CD8-positive, alpha-beta memory T cell (primary cell): Measurements from ENCODE around the gene IFT81. TPM values are rescaled to one million over a fixed set of nuclear protein-coding genes. Genes with fewer than 3 reads are reported as not detected.
A peak's percentile ranks its signal among the peaks of the same experiment; 100 is the strongest.
"Not testable (repeated sequence)": the region's sequence is repeated elsewhere in the genome, so short reads cannot be mapped to it uniquely, and the experiment has no call there.

Experiments used
- CTCF ChIA-PET: fragments of 350-600 bp; sonication (Branson Sonifier 250); formaldehyde crosslinking; loops from one replicate; lab custom pipeline; 2021; ENCODE audit warnings: antibody characterized with exemption; lab: Charles Lee
- POLR2A ChIA-PET: fragments of 350-600 bp; sonication (Branson Sonifier 250); formaldehyde crosslinking; loops from one replicate; lab custom pipeline; 2021; ENCODE audit warnings: antibody characterized with exemption; lab: Charles Lee
- DNase-seq, 5 donors: peaks; one replicate each; pipeline versions ENCODE4 v3.0.0 to v3.0.0-alpha.2; 2020 to 2022; ENCODE audit warnings: mixed read lengths in 1 of 5
- H3K27ac ChIP-seq: one replicate; pipeline ENCODE4 v1.7.0; 2013; ENCODE audit warnings: low read depth, mild to moderate bottlenecking, low read length, moderate library complexity
- H3K27me3 ChIP-seq: 2 replicates; pipeline ENCODE4 v1.7.0; 2013; ENCODE audit warnings: low read length, mild to moderate bottlenecking; ENCODE audit not compliant: insufficient read depth, poor library complexity, severe bottlenecking
- H3K36me3 ChIP-seq: 2 replicates; pipeline ENCODE4 v1.7.0; 2013; ENCODE audit warnings: mild to moderate bottlenecking, low read length, moderate library complexity; ENCODE audit not compliant: insufficient read depth
- H3K4me1 ChIP-seq: 2 replicates; pipeline ENCODE4 v1.7.0; 2013; ENCODE audit warnings: mild to moderate bottlenecking, low read length, moderate library complexity; ENCODE audit not compliant: insufficient read depth
- H3K4me3 ChIP-seq: 2 replicates; pipeline ENCODE4 v1.7.0; 2013; ENCODE audit warnings: mild to moderate bottlenecking, low read length
- H3K9me3 ChIP-seq: 2 replicates; pipeline ENCODE4 v1.7.0; 2013; ENCODE audit warnings: mild to moderate bottlenecking, low read length
- H3K27ac Mint-ChIP-seq, 8 donors: one replicate each; pipeline ENCODE4 v1.8.0; 2020 to 2021; ENCODE audit warnings: mixed read lengths in 8 of 8, mild to moderate bottlenecking in 6 of 8, inconsistent platforms in 3 of 8, moderate library complexity in 3 of 8
- H3K27me3 Mint-ChIP-seq, 2 donors: one replicate each; pipeline ENCODE4 v1.8.0; 2020 to 2021; ENCODE audit warnings: mixed read lengths in 2 of 2, mild to moderate bottlenecking in 1 of 2, moderate library complexity in 1 of 2
- H3K36me3 Mint-ChIP-seq, 3 donors: one replicate each; pipeline ENCODE4 v1.8.0; 2020 to 2021; ENCODE audit warnings: mixed read lengths in 3 of 3, inconsistent platforms in 1 of 3, mild to moderate bottlenecking in 1 of 3
- H3K4me1 Mint-ChIP-seq, 3 donors: one replicate each; pipeline ENCODE4 v1.8.0; 2020 to 2021; ENCODE audit warnings: mixed read lengths in 3 of 3, inconsistent platforms in 1 of 3, mild to moderate bottlenecking in 1 of 3
- H3K4me3 Mint-ChIP-seq, 7 donors: one replicate each; pipeline ENCODE4 v1.8.0; 2020 to 2021; ENCODE audit warnings: mixed read lengths in 7 of 7, mild to moderate bottlenecking in 6 of 7, moderate library complexity in 4 of 7, inconsistent platforms in 2 of 7
- H3K9me3 Mint-ChIP-seq, 5 donors: one replicate each; pipeline ENCODE4 v1.8.0; 2020 to 2022; ENCODE audit warnings: mixed read lengths in 5 of 5, mild to moderate bottlenecking in 3 of 5, moderate library complexity in 2 of 5, inconsistent platforms in 1 of 5
- polyA plus RNA-seq: library from polyadenylated mRNA; unstranded; fragments of 300-500 nt; fragmentation: Illumina TruSeq; gene quantifications from one replicate; pipeline ENCODE4 v1.2.3, GENCODE V29; 2021
- total RNA-seq, 2 experiments: library from RNA; stranded (reverse); gene quantifications; one replicate each; pipeline ENCODE4 v1.2.3, GENCODE V29; 2021

The IFT81 gene
- total and polyA plus RNA-seq, 3 experiments from 2014 or later: 0.35 to 4.5 (median 3.7) TPM

GRCh38 chr12:110255890-110256456, 131.8 kb downstream of the IFT81 start:
- H3K4me3 Mint-ChIP-seq, DNase-seq, H3K4me1 Mint-ChIP-seq, H3K4me1 ChIP-seq, H3K4me3 ChIP-seq, H3K27me3 ChIP-seq, H3K36me3 Mint-ChIP-seq, CTCF ChIA-PET, H3K36me3 ChIP-seq, H3K9me3 ChIP-seq, H3K9me3 Mint-ChIP-seq, H3K27ac ChIP-seq, H3K27me3 Mint-ChIP-seq: not testable (repeated sequence)
- peak overlapping the region in 1 of 8 donors; percentile 78 for H3K27ac Mint-ChIP-seq
- POLR2A ChIA-PET: interaction anchor here (0.7 kb wide), 1 partner anchor 119 kb away, joined by 5 read pairs; no protein-coding TSS in a partner anchor

GRCh38 chr12:110256780-110257431, 132.7 kb downstream of the IFT81 start:
- ChIA-PET POLR2A (interaction anchor here (0.7 kb wide), 1 partner anchor 118 kb away, joined by 5 read pairs; no protein-coding TSS in a partner anchor), CTCF (no interaction called here)

DNA sequence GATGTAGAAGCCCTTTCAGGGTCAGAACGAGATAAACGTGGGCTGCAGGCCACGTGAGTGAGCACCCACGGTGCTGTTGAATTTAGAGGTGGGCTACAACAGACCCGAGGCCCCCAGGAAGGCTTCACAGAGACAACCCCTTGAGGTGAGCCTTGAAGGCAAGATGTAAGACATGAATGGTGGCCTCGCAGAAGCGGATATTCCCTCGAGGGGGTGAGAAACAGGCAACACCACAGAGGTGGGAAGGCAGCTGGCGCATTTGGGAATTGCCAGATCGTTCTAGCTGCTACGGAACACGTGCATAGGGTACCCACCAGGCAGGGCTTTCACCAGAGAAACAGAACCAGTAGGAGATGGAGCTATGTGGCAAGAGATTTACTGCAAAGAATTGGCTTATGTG, 134.3 kb downstream of the IFT81 start:
- no peaks in the 10 kb centered on the region for H3K36me3 Mint-ChIP-seq
- H3K27me3 Mint-ChIP-seq: peaks cover 3 to 7% of the 10 kb centered on the region in 2 donors
- H3K27ac ChIP-seq: no peak overlapping the region
- no peak overlapping the region for H3K4me3 Mint-ChIP-seq
- H3K4me3 ChIP-seq: no peak overlapping the region
- no peaks in the 10 kb centered on the region for H3K27me3 ChIP-seq
- no peaks in the 10 kb centered on the region for H3K4me1 ChIP-seq
- POLR2A ChIA-PET: no interaction called here
- no peaks in the 10 kb centered on the region for H3K9me3 Mint-ChIP-seq
- no peaks in the 10 kb centered on the region for H3K4me1 Mint-ChIP-seq
- H3K27ac Mint-ChIP-seq: no peak overlapping the region
- H3K36me3 ChIP-seq: no peaks in the 10 kb centered on the region
- no peaks in the 10 kb centered on the region for H3K9me3 ChIP-seq
- no peak for DNase-seq
- CTCF ChIA-PET: no interaction called here

More at GRCh38 chr12:110256780-110257431, 132.7 kb downstream of the IFT81 start:
- no peaks in the 10 kb centered on the region for H3K36me3 Mint-ChIP-seq
- no peaks in the 10 kb centered on the region for H3K4me1 Mint-ChIP-seq
- H3K27ac ChIP-seq: no peak overlapping the region
- no peaks in the 10 kb centered on the region for H3K27me3 ChIP-seq
- H3K36me3 ChIP-seq: no peaks in the 10 kb centered on the region
- H3K4me3 Mint-ChIP-seq: no peak overlapping the region
- H3K4me1 ChIP-seq: no peaks in the 10 kb centered on the region
- no peaks in the 10 kb centered on the region for H3K9me3 Mint-ChIP-seq
- DNase-seq: no peak
- H3K27me3 Mint-ChIP-seq: peaks cover 3 to 7% of the 10 kb centered on the region in 2 donors
- H3K4me3 ChIP-seq: no peak overlapping the region
- H3K9me3 ChIP-seq: no peaks in the 10 kb centered on the region
- H3K27ac Mint-ChIP-seq: no peak overlapping the region

DNA sequence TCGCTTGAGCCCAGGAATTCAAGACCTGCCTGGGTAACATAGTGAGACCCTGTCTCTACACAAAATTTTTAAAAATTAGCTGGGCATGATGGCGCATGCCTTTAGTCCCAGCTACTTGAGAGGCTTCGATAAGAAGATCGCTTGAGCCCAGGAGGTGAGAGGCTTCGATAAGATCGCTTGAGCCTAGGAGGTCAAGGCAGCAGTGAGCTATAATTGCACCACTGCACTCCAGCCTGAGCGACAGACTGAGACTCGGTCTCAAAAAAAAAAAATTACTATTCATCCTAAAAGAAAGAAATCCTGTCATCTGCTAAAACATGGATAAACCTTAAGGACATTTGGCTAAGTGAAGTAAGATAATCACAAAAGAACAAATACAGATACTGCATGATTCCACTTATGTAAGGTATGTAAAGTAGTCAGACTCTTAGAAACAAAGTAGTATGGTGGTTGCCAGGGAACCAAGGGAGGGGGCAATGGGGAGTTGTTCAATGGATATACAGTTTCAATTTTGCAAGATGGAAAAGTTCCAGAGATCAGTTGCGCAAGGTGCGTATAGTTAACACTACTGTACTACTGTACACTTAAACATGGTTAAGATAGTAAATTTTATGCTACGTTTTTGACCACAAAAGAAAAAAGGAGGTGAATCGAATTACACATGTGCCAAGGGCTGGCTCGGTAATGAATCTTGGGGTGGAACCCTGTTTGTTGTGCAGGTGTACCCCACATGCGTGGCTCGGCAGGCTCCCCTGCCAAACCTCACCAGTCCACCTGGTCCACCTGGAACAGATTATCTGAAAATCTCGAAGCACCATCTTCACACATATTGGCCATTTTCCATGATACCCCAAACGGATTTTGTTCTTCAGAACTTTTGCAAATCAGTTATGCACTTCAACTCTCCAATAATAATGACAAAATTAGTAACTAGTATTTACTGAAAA, 138.6 kb downstream of the IFT81 start:
- Mint-ChIP-seq H3K27ac (peak overlapping the region in 1 of 8 donors; percentile 25), H3K4me1 (no peaks in the 10 kb centered on the region), H3K27me3 (peaks cover 0 to 3% of the 10 kb centered on the region in 2 donors), H3K9me3 (no peaks in the 10 kb centered on the region), H3K36me3 (no peaks in the 10 kb centered on the region), H3K4me3 (no peak overlapping the region)
- Histone ChIP-seq H3K4me1 (no peaks in the 10 kb centered on the region), H3K27me3 (no peaks in the 10 kb centered on the region), H3K4me3 (no peak overlapping the region), H3K36me3 (no peaks in the 10 kb centered on the region), H3K27ac (no peak overlapping the region), H3K9me3 (no peaks in the 10 kb centered on the region)
- ChIA-PET CTCF (no interaction called here), POLR2A (no interaction called here)
- DNase-seq: no peak

- ChIA-PET POLR2A (no interaction called here), CTCF (no interaction called here)
- Histone ChIP-seq H3K36me3 (no peaks in the 10 kb centered on the region), H3K27ac (peak overlapping the region; percentile 14), H3K4me1 (no peaks in the 10 kb centered on the region), H3K9me3 (no peaks in the 10 kb centered on the region), H3K27me3 (no peaks in the 10 kb centered on the region), H3K4me3 (no peak overlapping the region)
- H3K27me3 Mint-ChIP-seq: peaks cover 20 to 26% of the 10 kb centered on the region in 2 donors
- H3K9me3 Mint-ChIP-seq: no peaks in the 10 kb centered on the region
- H3K36me3 Mint-ChIP-seq: peaks cover 0 to 6% (median 0%) of the 10 kb centered on the region in 3 donors
- peak overlapping the region in 2 of 8 donors; percentile 17 to 58 for H3K27ac Mint-ChIP-seq
- no peak overlapping the region for H3K4me3 Mint-ChIP-seq
- DNase-seq: no peak
- H3K4me1 Mint-ChIP-seq: no peaks in the 10 kb centered on the region
These were observed 142.3 kb downstream of the IFT81 start for GRCh38 chr12:110266381-110266960.

GRCh38 chr12:110266980-110267620, 142.9 kb downstream of the IFT81 start:
- peaks cover 20 to 32% of the 10 kb centered on the region in 2 donors for H3K27me3 Mint-ChIP-seq
- H3K4me3 Mint-ChIP-seq: no peak overlapping the region
- peak overlapping the region in 2 of 8 donors; percentile 17 to 58 for H3K27ac Mint-ChIP-seq
- ChIA-PET CTCF (no interaction called here), POLR2A (no interaction called here)
- H3K36me3 Mint-ChIP-seq: peaks cover 0 to 6% (median 0%) of the 10 kb centered on the region in 3 donors
- H3K27me3 ChIP-seq: no peaks in the 10 kb centered on the region
- DNase-seq: no peak
- H3K4me1 ChIP-seq: no peaks in the 10 kb centered on the region
- no peak overlapping the region for H3K4me3 ChIP-seq
- H3K9me3 ChIP-seq: no peaks in the 10 kb centered on the region
- H3K36me3 ChIP-seq: no peaks in the 10 kb centered on the region
- H3K27ac ChIP-seq: peak overlapping the region; percentile 14
- H3K4me1 Mint-ChIP-seq: no peaks in the 10 kb centered on the region
- no peaks in the 10 kb centered on the region for H3K9me3 Mint-ChIP-seq
